Measurements from ENCODE around the gene RGR. TPM values are rescaled to one million over a fixed set of nuclear protein-coding genes. Genes with fewer than 3 reads are reported as not detected.

Gene RGR
- total RNA-seq, 1 donor from 2014 or later = not detected

- DNase-seq (ENCODE audit: low spot score) = no peak
- ATAC-seq = no peak
Observed at GRCh38 chr10:84293171-84293570, 48.3 kb downstream of the RGR start.

- no peak for DNase-seq (ENCODE audit: low spot score)
- ATAC-seq = no peak
Observed at GRCh38 chr10:84293574-84294016, 48.7 kb downstream of the RGR start.

- DNase-seq (ENCODE audit: low spot score) (no peak), ATAC-seq (no peak)
Observed at GRCh38 chr10:84294766-84295447, 50.1 kb downstream of the RGR start.

- no peak for DNase-seq (ENCODE audit: low spot score)
- ATAC-seq = no peak
Observed at GRCh38 chr10:84296091-84296981, 51.5 kb downstream of the RGR start.

- ATAC-seq (no peak), DNase-seq (ENCODE audit: low spot score) (no peak)
Observed at GRCh38 chr10:84298057-84298456, 53.2 kb downstream of the RGR start.

- no peak for ATAC-seq
- DNase-seq (ENCODE audit: low spot score) = no peak
Observed at GRCh38 chr10:84302223-84302622, 57.4 kb downstream of the RGR start.

- DNase-seq (ENCODE audit: low spot score) (no peak), ATAC-seq (no peak)
Observed at GRCh38 chr10:84306751-84307384, 62.0 kb downstream of the RGR start.

- DNase-seq (ENCODE audit: low spot score) (no peak), ATAC-seq (no peak)
Observed at GRCh38 chr10:84308021-84308420, 63.2 kb downstream of the RGR start.

- ATAC-seq (peak; percentile 64), DNase-seq (ENCODE audit: low spot score) (peak; percentile 55)
Observed at GRCh38 chr10:84308481-84309304, 63.8 kb downstream of the RGR start.

Other genes with a start within 250 kb of the RGR start
- gene GHITM, start 105.5 kb upstream of the RGR start, total RNA-seq = 162 TPM
- gene GPR15LG, start 71.3 kb upstream of the RGR start, total RNA-seq = 0.20 TPM
- gene CDHR1, start 50.5 kb upstream of the RGR start, total RNA-seq = 0.13 TPM
- gene LRIT2, start 19.5 kb upstream of the RGR start, total RNA-seq = not detected
- gene LRIT1, start 3.5 kb upstream of the RGR start, total RNA-seq = not detected
- gene CCSER2, start 83.5 kb downstream of the RGR start, total RNA-seq = 13.9 TPM